Measurements from ENCODE around the gene ENPP5. TPM values are rescaled to one million over a fixed set of nuclear protein-coding genes. Genes with fewer than 3 reads are reported as not detected.

Gene ENPP5
- total RNA-seq, 2 donors from 2014 or later: 9.0 to 12.9 TPM

DNA sequence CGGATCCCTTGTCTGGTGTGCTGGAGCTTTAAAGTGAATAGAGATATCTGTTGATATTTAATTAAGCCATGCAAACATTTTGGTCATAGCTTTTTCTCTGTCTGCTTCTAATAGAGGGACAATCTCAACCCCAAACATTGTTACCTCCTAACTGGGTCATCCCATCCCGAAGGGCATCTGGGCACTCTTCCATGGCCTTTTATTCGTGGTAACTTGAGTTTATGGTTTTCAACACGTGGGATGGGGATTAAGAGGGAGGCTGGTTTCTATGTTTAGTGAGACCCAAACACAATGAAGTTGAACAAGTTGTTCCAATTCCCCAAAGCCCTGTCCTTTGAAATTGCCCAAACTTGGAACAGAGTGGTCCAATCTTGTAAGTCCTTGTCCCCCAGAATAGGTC is 1.4 kb upstream of the ENPP5 start:
- H3K4me1 ChIP-seq (ENCODE audit: control insufficient read depth, insufficient read depth, low read length): no peaks in the 10 kb centered on the region
- DNase-seq: no peak
- no peaks in the 10 kb centered on the region for H3K9me3 ChIP-seq (ENCODE audit: control insufficient read depth, low read length)
- Mint-ChIP-seq H3K27me3 (ENCODE audit: insufficient read depth) (no peaks in the 10 kb centered on the region), H3K4me1 (peaks cover 11% of the 10 kb centered on the region), H3K36me3 (ENCODE audit: low read depth) (peaks cover 4% of the 10 kb centered on the region), H3K27ac (no peak overlapping the region), H3K9me3 (no peaks in the 10 kb centered on the region), H3K4me3 (no peak overlapping the region)
- whole genome bisulfite sequencing, 2 experiments (ENCODE audit: insufficient coverage in 1 of 2, insufficient read length in 1 of 2): 86 to 87% methylated on average over 1 to 4 of the region's 4 CpGs
- TF ChIP-seq, protein P1, sequence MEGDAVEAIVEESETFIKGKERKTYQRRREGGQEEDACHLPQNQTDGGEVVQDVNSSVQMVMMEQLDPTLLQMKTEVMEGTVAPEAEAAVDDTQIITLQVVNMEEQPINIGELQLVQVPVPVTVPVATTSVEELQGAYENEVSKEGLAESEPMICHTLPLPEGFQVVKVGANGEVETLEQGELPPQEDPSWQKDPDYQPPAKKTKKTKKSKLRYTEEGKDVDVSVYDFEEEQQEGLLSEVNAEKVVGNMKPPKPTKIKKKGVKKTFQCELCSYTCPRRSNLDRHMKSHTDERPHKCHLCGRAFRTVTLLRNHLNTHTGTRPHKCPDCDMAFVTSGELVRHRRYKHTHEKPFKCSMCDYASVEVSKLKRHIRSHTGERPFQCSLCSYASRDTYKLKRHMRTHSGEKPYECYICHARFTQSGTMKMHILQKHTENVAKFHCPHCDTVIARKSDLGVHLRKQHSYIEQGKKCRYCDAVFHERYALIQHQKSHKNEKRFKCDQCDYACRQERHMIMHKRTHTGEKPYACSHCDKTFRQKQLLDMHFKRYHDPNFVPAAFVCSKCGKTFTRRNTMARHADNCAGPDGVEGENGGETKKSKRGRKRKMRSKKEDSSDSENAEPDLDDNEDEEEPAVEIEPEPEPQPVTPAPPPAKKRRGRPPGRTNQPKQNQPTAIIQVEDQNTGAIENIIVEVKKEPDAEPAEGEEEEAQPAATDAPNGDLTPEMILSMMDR (conservative IDR thresholded peaks at IDR 0.05): no peak
- H3K27me3 ChIP-seq (ENCODE audit: control insufficient read depth, insufficient read depth, low read length, poor library complexity, severe bottlenecking): no peaks in the 10 kb centered on the region
- H3K27ac ChIP-seq (ENCODE audit: low read depth, low read length): no peak overlapping the region
- H3K9ac ChIP-seq (ENCODE audit: extremely low read depth, low read length, poor library complexity, severe bottlenecking): no peak overlapping the region
- H3K36me3 ChIP-seq (ENCODE audit: control insufficient read depth, insufficient read depth, low read length): no peaks in the 10 kb centered on the region
- no peak overlapping the region for H3K4me3 ChIP-seq (ENCODE audit: low read length)

DNA sequence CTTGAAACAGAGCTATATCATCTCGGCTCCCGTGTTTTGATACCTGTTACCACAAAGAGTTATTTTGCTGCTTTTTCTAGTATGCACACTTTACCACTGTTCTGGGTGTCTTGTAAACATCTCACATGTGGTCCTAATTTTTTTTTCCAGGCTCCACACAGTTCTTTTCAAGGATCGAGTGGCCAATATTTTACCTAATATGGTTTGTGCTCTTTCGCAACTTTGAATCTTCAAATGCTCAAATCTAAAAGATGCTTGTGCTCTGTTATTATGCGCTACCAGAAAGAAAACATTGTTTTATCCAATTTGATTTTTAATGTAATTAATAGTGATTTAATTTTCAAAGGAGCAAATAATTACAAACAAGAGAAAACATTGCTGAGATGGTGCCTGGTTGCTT is 10.7 kb downstream of the ENPP5 start:
- no peak overlapping the region for H3K27ac ChIP-seq (ENCODE audit: low read depth, low read length)
- no peak overlapping the region for H3K27ac Mint-ChIP-seq
- no peak overlapping the region for H3K4me3 Mint-ChIP-seq
- H3K9me3 ChIP-seq (ENCODE audit: control insufficient read depth, low read length): no peaks in the 10 kb centered on the region
- H3K4me1 ChIP-seq (ENCODE audit: control insufficient read depth, insufficient read depth, low read length): no peaks in the 10 kb centered on the region
- TF ChIP-seq, protein P1 (conservative IDR thresholded peaks at IDR 0.05): no peak
- H3K9ac ChIP-seq (ENCODE audit: extremely low read depth, low read length, poor library complexity, severe bottlenecking): no peak overlapping the region
- H3K9me3 Mint-ChIP-seq: peaks cover 1% of the 10 kb centered on the region
- peaks cover 2% of the 10 kb centered on the region for H3K4me1 Mint-ChIP-seq
- H3K4me3 ChIP-seq (ENCODE audit: low read length): no peak overlapping the region
- no peaks in the 10 kb centered on the region for H3K27me3 Mint-ChIP-seq (ENCODE audit: insufficient read depth)
- no peaks in the 10 kb centered on the region for H3K27me3 ChIP-seq (ENCODE audit: control insufficient read depth, insufficient read depth, low read length, poor library complexity, severe bottlenecking)
- H3K36me3 Mint-ChIP-seq (ENCODE audit: low read depth): peaks cover 31% of the 10 kb centered on the region
- H3K36me3 ChIP-seq (ENCODE audit: control insufficient read depth, insufficient read depth, low read length): no peaks in the 10 kb centered on the region
- WGBS, 2 experiments (ENCODE audit: insufficient coverage in 1 of 2, insufficient read length in 1 of 2): 95 to 97% methylated on average over 4 to 5 of the region's 5 CpGs
- no peak for DNase-seq

DNA sequence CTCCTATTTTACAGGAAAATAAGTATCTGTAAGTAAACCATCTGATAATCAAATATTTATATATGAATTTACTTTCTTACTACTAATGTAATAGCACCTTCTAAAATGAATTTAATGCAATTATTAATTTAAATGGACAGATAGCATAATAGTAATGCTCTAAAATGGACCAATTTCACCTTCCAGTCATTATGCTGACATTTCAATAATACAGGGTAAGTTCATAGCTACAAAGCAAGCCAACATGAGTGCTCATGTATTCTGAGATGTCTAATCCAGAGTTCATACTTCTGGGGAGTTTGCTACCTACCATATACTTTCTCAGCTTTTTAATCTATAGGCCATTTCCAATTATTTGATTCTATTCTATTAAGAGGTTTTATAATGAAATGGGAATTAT is 11.6 kb downstream of the ENPP5 start:
- H3K36me3 ChIP-seq (ENCODE audit: control insufficient read depth, insufficient read depth, low read length): no peaks in the 10 kb centered on the region
- H3K36me3 Mint-ChIP-seq (ENCODE audit: low read depth): peaks cover 26% of the 10 kb centered on the region
- no peak for DNase-seq

More for the DNA sequence above, 11.6 kb downstream of the ENPP5 start:
- Mint-ChIP-seq H3K4me3 (no peak overlapping the region), H3K9me3 (peaks cover 1% of the 10 kb centered on the region), H3K27ac (no peak overlapping the region), H3K27me3 (ENCODE audit: insufficient read depth) (no peaks in the 10 kb centered on the region), H3K4me1 (peaks cover 2% of the 10 kb centered on the region)
- H3K27ac ChIP-seq (ENCODE audit: low read depth, low read length): no peak overlapping the region
- TF ChIP-seq, protein P1 (conservative IDR thresholded peaks at IDR 0.05): no peak
- no peaks in the 10 kb centered on the region for H3K4me1 ChIP-seq (ENCODE audit: control insufficient read depth, insufficient read depth, low read length)
- H3K9ac ChIP-seq (ENCODE audit: extremely low read depth, low read length, poor library complexity, severe bottlenecking): no peak overlapping the region
- H3K4me3 ChIP-seq (ENCODE audit: low read length): no peak overlapping the region
- H3K9me3 ChIP-seq (ENCODE audit: control insufficient read depth, low read length): no peaks in the 10 kb centered on the region
- H3K27me3 ChIP-seq (ENCODE audit: control insufficient read depth, insufficient read depth, low read length, poor library complexity, severe bottlenecking): no peaks in the 10 kb centered on the region
